ENCODE measurements around the gene DUSP16. TPM values are rescaled to one million over a fixed set of nuclear protein-coding genes. Genes with fewer than 3 reads are reported as not detected.

The DUSP16 gene
- total RNA-seq, 1 donor from 2014 or later, result 16.4 TPM

DNA sequence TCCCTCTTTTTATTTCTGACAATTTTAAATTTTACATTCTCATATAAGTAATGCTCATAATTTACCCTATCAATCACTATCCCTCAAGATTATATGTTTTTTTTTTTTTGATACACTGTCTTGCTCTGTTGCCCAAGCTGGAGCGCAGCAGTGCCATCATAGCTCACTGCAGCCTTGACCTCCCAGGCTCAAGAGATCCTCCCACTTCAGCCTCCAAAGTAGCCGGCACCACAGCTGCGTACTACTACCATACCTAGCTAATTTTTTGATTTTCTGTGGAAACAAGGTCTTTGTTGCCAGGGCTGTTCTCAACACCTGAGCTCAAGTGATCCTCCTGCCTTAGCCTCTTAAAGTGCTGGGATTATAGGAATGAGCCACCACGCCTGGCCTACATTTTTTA lies 4.4 kb downstream of the DUSP16 start:
- Histone ChIP-seq H3K36me3 (no peaks in the 10 kb centered on the region), H3K27ac (replicated peaks) (no peak overlapping the region), H3K4me3 (no peak overlapping the region), H3K9me3 (replicated peaks) (no peaks in the 10 kb centered on the region), H3K27me3 (ENCODE audit: low read depth) (no peaks in the 10 kb centered on the region), H3K4me1 (peaks cover 42% of the 10 kb centered on the region)
- no peak for DNase-seq
- intact Hi-C loops (cut with micrococcal nuclease), result no loop called here
- TF ChIP-seq, protein P1, sequence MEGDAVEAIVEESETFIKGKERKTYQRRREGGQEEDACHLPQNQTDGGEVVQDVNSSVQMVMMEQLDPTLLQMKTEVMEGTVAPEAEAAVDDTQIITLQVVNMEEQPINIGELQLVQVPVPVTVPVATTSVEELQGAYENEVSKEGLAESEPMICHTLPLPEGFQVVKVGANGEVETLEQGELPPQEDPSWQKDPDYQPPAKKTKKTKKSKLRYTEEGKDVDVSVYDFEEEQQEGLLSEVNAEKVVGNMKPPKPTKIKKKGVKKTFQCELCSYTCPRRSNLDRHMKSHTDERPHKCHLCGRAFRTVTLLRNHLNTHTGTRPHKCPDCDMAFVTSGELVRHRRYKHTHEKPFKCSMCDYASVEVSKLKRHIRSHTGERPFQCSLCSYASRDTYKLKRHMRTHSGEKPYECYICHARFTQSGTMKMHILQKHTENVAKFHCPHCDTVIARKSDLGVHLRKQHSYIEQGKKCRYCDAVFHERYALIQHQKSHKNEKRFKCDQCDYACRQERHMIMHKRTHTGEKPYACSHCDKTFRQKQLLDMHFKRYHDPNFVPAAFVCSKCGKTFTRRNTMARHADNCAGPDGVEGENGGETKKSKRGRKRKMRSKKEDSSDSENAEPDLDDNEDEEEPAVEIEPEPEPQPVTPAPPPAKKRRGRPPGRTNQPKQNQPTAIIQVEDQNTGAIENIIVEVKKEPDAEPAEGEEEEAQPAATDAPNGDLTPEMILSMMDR (IDR thresholded peaks at IDR 0.05; ENCODE audit: borderline replicate concordance), result no peak

DNA sequence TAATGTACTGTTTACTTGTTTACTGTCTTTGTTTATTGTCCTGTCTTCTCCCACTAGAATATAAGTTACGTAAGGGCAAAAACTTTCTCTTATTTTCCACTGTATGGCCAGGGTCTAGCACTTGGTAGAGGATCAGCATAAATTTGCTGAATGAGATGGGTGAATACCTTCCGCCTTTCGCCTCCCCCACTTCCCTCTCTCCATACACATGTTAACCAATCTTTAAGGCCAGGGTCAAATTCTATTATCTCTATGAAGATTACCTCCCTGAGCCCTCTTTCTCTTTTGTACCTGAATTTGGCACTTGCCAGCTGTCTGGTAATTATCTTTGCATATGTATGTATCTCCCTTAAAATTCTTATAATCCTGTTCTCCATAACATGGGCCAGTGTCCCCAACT lies 4.9 kb downstream of the DUSP16 start:
- TF ChIP-seq, protein P1 (IDR thresholded peaks at IDR 0.05; ENCODE audit: borderline replicate concordance), result no peak
- Histone ChIP-seq H3K4me3 (no peak overlapping the region), H3K27me3 (ENCODE audit: low read depth) (no peaks in the 10 kb centered on the region), H3K36me3 (no peaks in the 10 kb centered on the region), H3K9me3 (replicated peaks) (no peaks in the 10 kb centered on the region), H3K4me1 (peaks cover 36% of the 10 kb centered on the region), H3K27ac (replicated peaks) (no peak overlapping the region)
- intact Hi-C loops (cut with micrococcal nuclease), result no loop called here
- no peak for DNase-seq

DNA sequence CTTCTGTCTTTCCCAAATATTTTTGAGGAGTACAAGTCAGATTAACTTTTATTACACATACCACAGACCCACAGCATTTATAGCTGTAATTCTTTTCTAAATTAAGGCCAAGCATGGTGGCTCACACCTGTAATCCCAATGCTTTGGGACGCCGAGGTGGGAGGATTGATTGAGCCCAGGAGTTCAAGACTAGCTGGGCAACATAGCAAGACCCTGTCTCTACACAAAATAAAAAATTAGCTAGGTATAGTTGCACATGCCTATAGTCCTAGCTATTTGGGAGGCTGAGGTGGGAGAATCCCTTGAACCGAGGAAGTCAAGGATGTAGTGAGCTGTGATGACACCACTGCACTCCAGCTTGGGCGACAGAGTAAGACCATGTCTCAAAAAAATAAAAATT lies 7.0 kb downstream of the DUSP16 start:
- Histone ChIP-seq H3K36me3 (no peaks in the 10 kb centered on the region), H3K27me3 (ENCODE audit: low read depth) (no peaks in the 10 kb centered on the region), H3K27ac (replicated peaks) (no peak overlapping the region), H3K4me3 (no peak overlapping the region), H3K9me3 (replicated peaks) (no peaks in the 10 kb centered on the region), H3K4me1 (peaks cover 43% of the 10 kb centered on the region)
- intact Hi-C loops (cut with micrococcal nuclease), result no loop called here
- TF ChIP-seq, protein P1 (IDR thresholded peaks at IDR 0.05; ENCODE audit: borderline replicate concordance), result no peak
- no peak for DNase-seq

DNA sequence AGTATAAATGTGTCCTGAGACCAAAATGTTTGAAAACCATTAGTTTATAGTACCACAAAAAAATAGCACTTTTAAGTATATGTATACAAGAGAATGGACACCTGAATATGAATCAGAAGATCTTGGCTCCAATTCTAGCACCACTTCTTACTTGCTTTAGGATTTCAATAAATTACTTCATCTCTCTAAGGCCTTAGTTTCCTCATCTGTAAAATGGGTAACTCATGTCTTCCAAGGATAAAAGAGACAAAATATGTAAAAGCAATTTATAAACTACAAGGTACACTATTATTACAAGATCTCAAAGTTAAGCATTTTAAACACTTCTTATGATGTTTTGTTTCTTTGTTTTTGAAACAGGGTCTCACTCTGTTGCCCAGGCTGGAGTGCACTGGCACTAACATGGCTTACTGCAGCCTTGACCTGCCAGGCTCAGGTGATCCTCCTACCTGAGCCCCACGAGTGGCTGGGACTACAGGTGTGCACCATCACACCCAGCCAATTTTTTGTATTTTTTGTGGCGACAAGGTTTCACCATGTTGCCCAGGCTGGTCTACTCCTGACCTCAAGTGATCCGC lies 9.4 kb downstream of the DUSP16 start:
- H3K36me3 ChIP-seq, result no peaks in the 10 kb centered on the region
- no peaks in the 10 kb centered on the region for H3K27me3 ChIP-seq (ENCODE audit: low read depth)
- no peak overlapping the region for H3K4me3 ChIP-seq
- TF ChIP-seq, protein P1 (IDR thresholded peaks at IDR 0.05; ENCODE audit: borderline replicate concordance), result no peak
- intact Hi-C loops (cut with micrococcal nuclease), result no loop called here
- H3K4me1 ChIP-seq, result peaks cover 25% of the 10 kb centered on the region
- no peaks in the 10 kb centered on the region for H3K9me3 ChIP-seq (replicated peaks)
- DNase-seq, result no peak
- H3K27ac ChIP-seq (replicated peaks), result no peak overlapping the region

DNA sequence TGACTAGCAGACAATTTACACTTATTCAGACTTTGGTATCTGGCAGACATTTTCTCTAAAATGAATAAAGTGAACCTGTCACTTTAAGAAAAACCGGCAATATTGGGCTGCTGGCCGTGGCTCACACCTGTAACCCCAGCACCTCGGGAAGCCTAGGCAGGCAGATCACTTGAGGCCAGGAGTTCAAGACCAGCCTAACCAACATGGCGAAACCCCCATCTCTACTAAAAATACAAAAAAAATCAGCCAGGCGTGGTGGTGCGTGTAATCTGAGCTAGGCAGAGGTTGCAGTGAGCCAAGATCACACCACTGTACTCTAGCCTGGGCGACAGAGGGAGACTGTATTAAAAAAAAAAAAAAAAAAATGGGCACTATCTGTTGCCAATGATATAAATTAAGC lies 11.5 kb downstream of the DUSP16 start:
- TF ChIP-seq, protein P1 (IDR thresholded peaks at IDR 0.05; ENCODE audit: borderline replicate concordance), result no peak
- no peak for DNase-seq

More for the DNA sequence above, 11.5 kb downstream of the DUSP16 start:
- no peaks in the 10 kb centered on the region for H3K36me3 ChIP-seq
- H3K27ac ChIP-seq (replicated peaks), result no peak overlapping the region
- peaks cover 46% of the 10 kb centered on the region for H3K4me1 ChIP-seq
- no peaks in the 10 kb centered on the region for H3K9me3 ChIP-seq (replicated peaks)
- intact Hi-C loops (cut with micrococcal nuclease), result no loop called here
- H3K4me3 ChIP-seq, result no peak overlapping the region
- H3K27me3 ChIP-seq (ENCODE audit: low read depth), result no peaks in the 10 kb centered on the region

Data from left ventricle myocardium inferior (tissue), 1 donor.